Cardiac muscle cell (in vitro differentiated cells and primary cell): ENCODE data around the gene KCNJ10. TPM values are rescaled to one million over a fixed set of nuclear protein-coding genes. Genes with fewer than 3 reads are reported as not detected.

Experiments
- DNase-seq, 2 donors: peaks; one replicate each; pipeline versions ENCODE4 v3.0.0 to v3.0.0-alpha.2; 2010 to 2017; ENCODE audit warnings: low read depth in 1 of 2, low spot score in 1 of 2
- H3K27ac ChIP-seq: fragments of 200-600 bp; sonication (generic); 2 replicates; pipeline ENCODE4 v1.5.1; 2016
- H3K27me3 ChIP-seq: fragments of 200-600 bp; sonication (generic); 2 replicates; pipeline ENCODE4 v1.6.0; 2016; ENCODE audit warnings: control low read depth
- H3K36me3 ChIP-seq: fragments of 200-600 bp; sonication (generic); 2 replicates; pipeline ENCODE4 v1.5.1; 2016; ENCODE audit warnings: control low read depth
- H3K4me1 ChIP-seq: fragments of 200-600 bp; sonication (generic); 2 replicates; pipeline ENCODE4 v1.8.1; 2017; ENCODE audit warnings: low read depth, mild to moderate bottlenecking, mixed run types
- H3K4me3 ChIP-seq: fragments of 200-600 bp; sonication (generic); 2 replicates; pipeline ENCODE4 v1.5.1; 2016; ENCODE audit warnings: mild to moderate bottlenecking
- H3K9me3 ChIP-seq: fragments of 200-600 bp; sonication (generic); 2 replicates; pipeline ENCODE4 v1.5.1; 2017; ENCODE audit warnings: low read depth, mild to moderate bottlenecking, control low read depth
- polyA plus RNA-seq: library from polyadenylated mRNA; unstranded; fragments of >200 nt; fragmentation: Nextera tagmentation; extraction: Ambion mirVana; gene quantifications from 2 replicates; pipeline ENCODE4 v1.2.1, GENCODE V29; 2016
- total RNA-seq: library from RNA; depleted of rRNA; stranded (reverse); fragments of >200 nt; gene quantifications from 2 replicates; pipeline ENCODE4 v1.2.3, GENCODE V29; 2016
- TF ChIP-seq, protein P1 (sequence below): IDR thresholded peaks from 2 replicates; pipeline ENCODE4 v1.5.1; 2012; ENCODE audit warnings: low read depth, mild to moderate bottlenecking, low read length

KCNJ10 gene
- total and polyA plus RNA-seq, 2 experiments from 2014 or later: 0.35 to 0.42 TPM

- no peak overlapping the region for H3K4me3 ChIP-seq
- peaks cover 7% of the 10 kb centered on the region for H3K4me1 ChIP-seq
- peak in 1 of 2 donors; percentile 39 for DNase-seq
- TF ChIP-seq, protein P1, sequence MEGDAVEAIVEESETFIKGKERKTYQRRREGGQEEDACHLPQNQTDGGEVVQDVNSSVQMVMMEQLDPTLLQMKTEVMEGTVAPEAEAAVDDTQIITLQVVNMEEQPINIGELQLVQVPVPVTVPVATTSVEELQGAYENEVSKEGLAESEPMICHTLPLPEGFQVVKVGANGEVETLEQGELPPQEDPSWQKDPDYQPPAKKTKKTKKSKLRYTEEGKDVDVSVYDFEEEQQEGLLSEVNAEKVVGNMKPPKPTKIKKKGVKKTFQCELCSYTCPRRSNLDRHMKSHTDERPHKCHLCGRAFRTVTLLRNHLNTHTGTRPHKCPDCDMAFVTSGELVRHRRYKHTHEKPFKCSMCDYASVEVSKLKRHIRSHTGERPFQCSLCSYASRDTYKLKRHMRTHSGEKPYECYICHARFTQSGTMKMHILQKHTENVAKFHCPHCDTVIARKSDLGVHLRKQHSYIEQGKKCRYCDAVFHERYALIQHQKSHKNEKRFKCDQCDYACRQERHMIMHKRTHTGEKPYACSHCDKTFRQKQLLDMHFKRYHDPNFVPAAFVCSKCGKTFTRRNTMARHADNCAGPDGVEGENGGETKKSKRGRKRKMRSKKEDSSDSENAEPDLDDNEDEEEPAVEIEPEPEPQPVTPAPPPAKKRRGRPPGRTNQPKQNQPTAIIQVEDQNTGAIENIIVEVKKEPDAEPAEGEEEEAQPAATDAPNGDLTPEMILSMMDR: no peak
- no peak overlapping the region for H3K27ac ChIP-seq
- no peaks in the 10 kb centered on the region for H3K27me3 ChIP-seq
- H3K36me3 ChIP-seq: no peaks in the 10 kb centered on the region
- H3K9me3 ChIP-seq: no peaks in the 10 kb centered on the region
Measured at GRCh38 chr1:159999204-159999603, 70.8 kb downstream of the KCNJ10 start.

DNA sequence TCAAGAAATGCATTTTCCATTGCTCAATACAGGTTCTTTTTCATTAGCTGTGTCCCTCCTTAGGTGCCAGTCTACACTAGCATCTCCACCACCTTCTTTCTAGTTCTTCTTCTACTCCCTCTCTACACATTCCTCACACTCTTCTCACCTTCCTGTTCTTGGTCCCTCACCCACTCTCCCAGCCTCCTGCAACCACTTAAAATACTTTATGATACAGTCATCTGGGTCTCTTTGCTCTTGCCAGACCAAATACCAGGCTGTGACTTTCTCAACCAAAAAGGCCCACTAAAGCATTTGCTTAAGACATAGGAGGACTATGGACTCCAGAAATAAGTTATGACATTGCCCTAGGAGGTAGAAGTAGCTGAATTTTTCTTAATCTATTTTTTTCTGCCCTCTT is 73.3 kb downstream of the KCNJ10 start:
- DNase-seq: peak; percentile 42 to 76
- Histone ChIP-seq H3K27ac (no peak overlapping the region), H3K4me3 (no peak overlapping the region), H3K36me3 (no peaks in the 10 kb centered on the region), H3K27me3 (no peaks in the 10 kb centered on the region), H3K9me3 (no peaks in the 10 kb centered on the region), H3K4me1 (peaks cover 17% of the 10 kb centered on the region)
- TF ChIP-seq, protein P1: no peak

- Histone ChIP-seq H3K9me3 (no peaks in the 10 kb centered on the region), H3K4me1 (peaks cover 17% of the 10 kb centered on the region), H3K27me3 (no peaks in the 10 kb centered on the region), H3K4me3 (no peak overlapping the region), H3K36me3 (no peaks in the 10 kb centered on the region), H3K27ac (no peak overlapping the region)
- TF ChIP-seq, protein P1: no peak
- DNase-seq: peak in 1 of 2 donors; percentile 8
Measured at GRCh38 chr1:159994896-159995295, 75.1 kb downstream of the KCNJ10 start.

- Histone ChIP-seq H3K4me3 (no peak overlapping the region), H3K36me3 (no peaks in the 10 kb centered on the region), H3K27me3 (no peaks in the 10 kb centered on the region), H3K4me1 (peaks cover 17% of the 10 kb centered on the region), H3K9me3 (no peaks in the 10 kb centered on the region), H3K27ac (no peak overlapping the region)
- TF ChIP-seq, protein P1: no peak
- DNase-seq: no peak
Measured at GRCh38 chr1:159993911-159994310, 76.0 kb downstream of the KCNJ10 start.

DNA sequence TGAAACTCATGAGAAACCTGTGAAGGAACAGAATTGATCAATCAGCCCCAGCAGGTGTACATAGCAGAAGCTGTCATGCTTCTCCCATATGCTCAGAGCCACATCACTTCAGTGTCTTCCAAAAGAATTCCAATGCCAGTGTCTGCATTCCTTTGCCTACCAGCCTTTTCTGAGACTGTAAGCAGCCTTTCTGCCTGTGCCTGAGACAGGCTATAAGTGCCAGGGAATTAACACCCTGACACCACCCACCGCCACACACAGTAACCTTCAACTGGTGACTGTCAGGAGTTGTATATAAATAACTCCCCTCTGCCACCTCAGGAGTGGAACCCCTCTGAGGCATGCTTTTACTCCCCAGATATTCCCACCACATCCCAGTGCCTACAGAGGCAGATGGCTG is 77.8 kb downstream of the KCNJ10 start:
- Histone ChIP-seq H3K9me3 (no peaks in the 10 kb centered on the region), H3K36me3 (no peaks in the 10 kb centered on the region), H3K4me1 (peaks cover 26% of the 10 kb centered on the region), H3K4me3 (no peak overlapping the region), H3K27ac (no peak overlapping the region), H3K27me3 (no peaks in the 10 kb centered on the region)
- TF ChIP-seq, protein P1: no peak
- DNase-seq: peak in 1 of 2 donors; percentile 48

GRCh38 chr1:159991513-159991912 is 78.4 kb downstream of the KCNJ10 start:
- Histone ChIP-seq H3K27ac (no peak overlapping the region), H3K4me3 (no peak overlapping the region), H3K4me1 (peaks cover 24% of the 10 kb centered on the region), H3K27me3 (no peaks in the 10 kb centered on the region), H3K9me3 (no peaks in the 10 kb centered on the region), H3K36me3 (no peaks in the 10 kb centered on the region)
- peak in 1 of 2 donors; percentile 19 for DNase-seq
- TF ChIP-seq, protein P1: no peak
